ENCODE measurements around the gene GRAMD2B. TPM values are rescaled to one million over a fixed set of nuclear protein-coding genes. Genes with fewer than 3 reads are reported as not detected.
"Not testable (repeated sequence)": the region's sequence is repeated elsewhere in the genome, so short reads cannot be mapped to it uniquely, and the experiment has no call there.

Gene GRAMD2B
- total RNA-seq, 4 donors from 2014 or later: 43.9 to 85.0 (median 52.3) TPM

DNA sequence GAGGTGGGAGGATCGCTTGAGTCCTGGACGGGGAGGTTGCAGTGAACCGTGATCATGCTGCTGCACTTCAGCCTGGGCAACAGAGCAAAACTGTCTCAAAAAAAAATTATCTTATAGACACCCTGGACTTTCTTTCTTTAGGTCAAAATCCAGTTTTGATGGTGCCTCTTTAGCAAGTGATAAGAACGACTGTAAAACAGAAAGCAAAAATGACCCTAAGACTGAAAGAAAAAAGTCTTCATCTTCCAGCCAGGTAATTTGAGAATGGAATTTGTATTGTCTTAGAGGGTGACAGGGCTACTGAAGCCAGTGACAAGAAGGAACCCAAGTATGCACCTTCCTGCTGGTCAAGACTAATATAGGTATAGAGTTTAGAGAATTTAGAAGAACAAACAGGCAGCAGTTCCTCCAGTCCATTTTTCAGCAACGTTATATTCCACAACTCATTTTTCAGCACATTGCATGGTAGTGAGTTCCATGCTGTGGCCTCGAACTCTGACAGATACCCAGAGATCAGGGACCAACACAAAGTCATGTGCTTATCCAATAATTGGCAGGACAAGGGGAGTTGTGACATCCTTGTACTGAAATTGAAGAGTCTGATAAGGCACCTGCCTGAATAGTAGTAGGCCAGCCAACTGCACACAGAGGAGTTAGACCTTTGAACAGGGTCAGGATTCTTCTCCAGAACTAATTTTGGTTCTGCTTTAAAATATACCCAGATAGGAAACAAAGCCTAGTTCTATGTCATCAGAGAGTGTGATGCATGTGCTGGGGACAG is 46.5 kb downstream of the GRAMD2B start:
- no peak overlapping the region for H3K4me3 ChIP-seq
- peak overlapping the region; percentile 39 for H3K27ac ChIP-seq
- H3K4me1 ChIP-seq: peaks cover 11% of the 10 kb centered on the region
- TF ChIP-seq POLR2A (IDR thresholded peaks at IDR 0.05) (no peak), POLR2AphosphoS5 (IDR thresholded peaks at IDR 0.05) (no peak), EP300 (IDR thresholded peaks at IDR 0.05) (no peak)
- TF ChIP-seq, protein P1, sequence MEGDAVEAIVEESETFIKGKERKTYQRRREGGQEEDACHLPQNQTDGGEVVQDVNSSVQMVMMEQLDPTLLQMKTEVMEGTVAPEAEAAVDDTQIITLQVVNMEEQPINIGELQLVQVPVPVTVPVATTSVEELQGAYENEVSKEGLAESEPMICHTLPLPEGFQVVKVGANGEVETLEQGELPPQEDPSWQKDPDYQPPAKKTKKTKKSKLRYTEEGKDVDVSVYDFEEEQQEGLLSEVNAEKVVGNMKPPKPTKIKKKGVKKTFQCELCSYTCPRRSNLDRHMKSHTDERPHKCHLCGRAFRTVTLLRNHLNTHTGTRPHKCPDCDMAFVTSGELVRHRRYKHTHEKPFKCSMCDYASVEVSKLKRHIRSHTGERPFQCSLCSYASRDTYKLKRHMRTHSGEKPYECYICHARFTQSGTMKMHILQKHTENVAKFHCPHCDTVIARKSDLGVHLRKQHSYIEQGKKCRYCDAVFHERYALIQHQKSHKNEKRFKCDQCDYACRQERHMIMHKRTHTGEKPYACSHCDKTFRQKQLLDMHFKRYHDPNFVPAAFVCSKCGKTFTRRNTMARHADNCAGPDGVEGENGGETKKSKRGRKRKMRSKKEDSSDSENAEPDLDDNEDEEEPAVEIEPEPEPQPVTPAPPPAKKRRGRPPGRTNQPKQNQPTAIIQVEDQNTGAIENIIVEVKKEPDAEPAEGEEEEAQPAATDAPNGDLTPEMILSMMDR (IDR thresholded peaks at IDR 0.05): no peak
- peaks cover 48% of the 10 kb centered on the region for H3K36me3 ChIP-seq
- no peaks in the 10 kb centered on the region for H3K27me3 ChIP-seq
- no peaks in the 10 kb centered on the region for H3K9me3 ChIP-seq
- DNase-seq (ENCODE audit: low spot score in 2 of 2): no peak
- WGBS: over 99% methylated on average over 6 of the region's 6 CpGs

DNA sequence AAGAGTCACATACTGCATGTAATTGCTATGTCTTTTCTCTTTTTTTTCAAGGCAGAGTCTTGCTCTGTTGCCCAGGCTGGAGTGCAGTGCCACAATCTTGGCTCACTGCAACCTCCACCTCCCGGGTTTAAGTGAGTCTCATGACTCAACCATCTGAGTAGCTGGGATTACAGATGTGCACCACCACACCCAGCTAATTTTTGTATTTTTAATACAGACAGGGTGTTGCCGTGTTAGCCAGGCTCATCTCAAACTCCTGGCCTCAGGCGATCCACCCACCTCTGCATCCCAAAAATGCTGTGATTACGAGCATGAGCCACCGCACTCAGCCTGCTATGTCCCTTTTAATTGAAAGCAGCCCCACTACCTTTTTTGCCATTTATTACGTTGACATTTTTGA is 47.3 kb downstream of the GRAMD2B start:
- H3K4me1 ChIP-seq: peaks cover 11% of the 10 kb centered on the region
- H3K36me3 ChIP-seq: peaks cover 41% of the 10 kb centered on the region
- DNase-seq (ENCODE audit: low spot score in 2 of 2); H3K9me3 ChIP-seq; H3K4me3 ChIP-seq; H3K27me3 ChIP-seq: not testable (repeated sequence)
- 52% methylated on average over 6 of the region's 6 CpGs for WGBS
- peak overlapping the region; percentile 19 for H3K27ac ChIP-seq

DNA sequence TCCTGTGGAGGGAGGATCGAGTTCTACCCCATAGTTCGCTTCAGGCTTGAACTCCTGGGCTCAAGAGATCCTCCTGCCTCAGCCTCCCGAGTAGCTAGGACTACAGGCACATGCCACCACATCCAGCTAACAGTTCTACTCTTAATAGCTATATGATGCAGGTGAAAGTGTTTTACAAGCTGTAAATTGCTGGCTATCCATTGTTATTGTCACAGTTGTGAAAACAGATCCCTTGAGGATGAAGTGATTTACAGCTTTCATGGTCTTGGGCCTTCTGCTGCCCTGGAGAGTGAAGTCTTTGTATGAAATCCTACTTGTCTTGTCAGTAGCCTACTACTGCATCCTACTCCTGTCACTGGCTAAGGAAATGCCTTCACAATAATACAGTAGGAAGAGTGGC is 48.0 kb downstream of the GRAMD2B start:
- Histone ChIP-seq H3K36me3 (peaks cover 34% of the 10 kb centered on the region), H3K27me3 (no peaks in the 10 kb centered on the region), H3K4me1 (peaks cover 11% of the 10 kb centered on the region), H3K4me3 (no peak overlapping the region), H3K9me3 (no peaks in the 10 kb centered on the region), H3K27ac (peak overlapping the region; percentile 22)
- TF ChIP-seq EP300 (IDR thresholded peaks at IDR 0.05) (no peak), POLR2AphosphoS5 (IDR thresholded peaks at IDR 0.05) (no peak), POLR2A (IDR thresholded peaks at IDR 0.05) (no peak)
- TF ChIP-seq, protein P1 (IDR thresholded peaks at IDR 0.05): no peak
- WGBS: 82% methylated on average over 3 of the region's 3 CpGs
- DNase-seq (ENCODE audit: low spot score in 2 of 2): no peak

- WGBS: 94% methylated on average over 3 of the region's 3 CpGs
- TF ChIP-seq POLR2A (IDR thresholded peaks at IDR 0.05): no peak
- TF ChIP-seq POLR2AphosphoS5 (IDR thresholded peaks at IDR 0.05): no peak
- TF ChIP-seq, protein P1 (IDR thresholded peaks at IDR 0.05): no peak
- no peak for TF ChIP-seq EP300 (IDR thresholded peaks at IDR 0.05)
- Histone ChIP-seq H3K4me1 (peaks cover 14% of the 10 kb centered on the region), H3K4me3 (no peak overlapping the region), H3K27me3 (no peaks in the 10 kb centered on the region), H3K27ac (no peak overlapping the region), H3K36me3 (peaks cover 27% of the 10 kb centered on the region), H3K9me3 (no peaks in the 10 kb centered on the region)
- DNase-seq (ENCODE audit: low spot score in 2 of 2): no peak
Observed at GRCh38 chr5:126471875-126472537, 48.8 kb downstream of the GRAMD2B start.

DNA sequence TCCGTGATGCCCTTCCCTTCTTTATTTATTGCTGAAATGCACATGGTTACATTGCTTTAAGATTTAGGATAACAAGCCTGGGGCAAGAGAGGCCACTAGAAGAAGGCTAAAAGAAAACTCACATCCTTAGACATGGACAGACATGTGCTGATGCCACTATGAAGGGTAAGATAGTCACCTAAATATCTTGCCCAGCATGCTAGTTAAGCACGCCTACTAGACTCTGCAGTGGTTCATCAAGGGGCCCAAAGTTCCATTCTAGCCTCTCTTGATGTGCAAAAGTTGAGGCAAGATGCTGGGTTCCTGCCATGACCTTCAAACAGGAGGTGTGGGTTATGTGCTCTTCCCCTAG is 49.3 kb downstream of the GRAMD2B start:
- Histone ChIP-seq H3K9me3 (no peaks in the 10 kb centered on the region), H3K36me3 (peaks cover 22% of the 10 kb centered on the region), H3K27me3 (no peaks in the 10 kb centered on the region), H3K4me3 (no peak overlapping the region), H3K27ac (no peak overlapping the region), H3K4me1 (peaks cover 19% of the 10 kb centered on the region)
- no peak for DNase-seq (ENCODE audit: low spot score in 2 of 2)
- WGBS: 98% methylated on average over 2 of the region's 2 CpGs
- TF ChIP-seq, protein P1 (IDR thresholded peaks at IDR 0.05): no peak
- TF ChIP-seq EP300 (IDR thresholded peaks at IDR 0.05) (no peak), POLR2A (IDR thresholded peaks at IDR 0.05) (no peak), POLR2AphosphoS5 (IDR thresholded peaks at IDR 0.05) (no peak)

All from suprapubic skin (tissue), 4 donors.